22Rv1 (cell line): ENCODE results near the gene PGLYRP1.

ENCODE experiments used
- H3K27ac ChIP-seq: fragments of 450-650 bp; 2 replicates; pipeline ENCODE4 v1.5.1; 2017
- CTCF ChIP-seq: fragments of 450-650 bp; IDR thresholded peaks from 2 replicates; pipeline ENCODE4 v1.5.1; 2017; ENCODE audit warnings: mild to moderate bottlenecking
- ZFX ChIP-seq: fragments of 450-650 bp; IDR thresholded peaks from 2 replicates; pipeline ENCODE4 v1.6.1; 2017; ENCODE audit warnings: antibody characterized with exemption, borderline replicate concordance

The PGLYRP1 gene

GRCh38 chr19:46019270-46019669 lies 3.6 kb downstream of the PGLYRP1 start:
- TF ChIP-seq CTCF (no peak), ZFX (no peak)
- no peak overlapping the region for H3K27ac ChIP-seq

GRCh38 chr19:46018729-46019251 lies 4.1 kb downstream of the PGLYRP1 start:
- H3K27ac ChIP-seq = no peak overlapping the region
- no peak for TF ChIP-seq ZFX

- no peak overlapping the region for H3K27ac ChIP-seq
- TF ChIP-seq ZFX (no peak), CTCF (no peak)
Measured at GRCh38 chr19:46017874-46018675, 4.8 kb downstream of the PGLYRP1 start.

GRCh38 chr19:46017095-46017429 lies 5.8 kb downstream of the PGLYRP1 start:
- TF ChIP-seq CTCF = peak; percentile 52
- TF ChIP-seq ZFX = no peak
- no peak overlapping the region for H3K27ac ChIP-seq

GRCh38 chr19:46016426-46017094 lies 6.3 kb downstream of the PGLYRP1 start:
- no peak for TF ChIP-seq ZFX
- TF ChIP-seq CTCF = peak; percentile 87
- H3K27ac ChIP-seq = peak overlapping the region; percentile 75

- TF ChIP-seq ZFX (no peak), CTCF (no peak)
- H3K27ac ChIP-seq = peak overlapping the region; percentile 75
Measured at GRCh38 chr19:46015687-46016425, 7.0 kb downstream of the PGLYRP1 start.

- H3K27ac ChIP-seq = peak overlapping the region; percentile 75
- TF ChIP-seq ZFX = no peak
- TF ChIP-seq CTCF = peak; percentile 28; the same call in 1 of the 2 replicates
Measured at GRCh38 chr19:46014941-46015686, 7.7 kb downstream of the PGLYRP1 start.
